Measurements from ENCODE around the gene CFAP74. TPM values are rescaled to one million over a fixed set of nuclear protein-coding genes. Genes with fewer than 3 reads are reported as not detected.

The CFAP74 gene
- total RNA-seq, 2 experiments from 2014 or later: not detected

DNA sequence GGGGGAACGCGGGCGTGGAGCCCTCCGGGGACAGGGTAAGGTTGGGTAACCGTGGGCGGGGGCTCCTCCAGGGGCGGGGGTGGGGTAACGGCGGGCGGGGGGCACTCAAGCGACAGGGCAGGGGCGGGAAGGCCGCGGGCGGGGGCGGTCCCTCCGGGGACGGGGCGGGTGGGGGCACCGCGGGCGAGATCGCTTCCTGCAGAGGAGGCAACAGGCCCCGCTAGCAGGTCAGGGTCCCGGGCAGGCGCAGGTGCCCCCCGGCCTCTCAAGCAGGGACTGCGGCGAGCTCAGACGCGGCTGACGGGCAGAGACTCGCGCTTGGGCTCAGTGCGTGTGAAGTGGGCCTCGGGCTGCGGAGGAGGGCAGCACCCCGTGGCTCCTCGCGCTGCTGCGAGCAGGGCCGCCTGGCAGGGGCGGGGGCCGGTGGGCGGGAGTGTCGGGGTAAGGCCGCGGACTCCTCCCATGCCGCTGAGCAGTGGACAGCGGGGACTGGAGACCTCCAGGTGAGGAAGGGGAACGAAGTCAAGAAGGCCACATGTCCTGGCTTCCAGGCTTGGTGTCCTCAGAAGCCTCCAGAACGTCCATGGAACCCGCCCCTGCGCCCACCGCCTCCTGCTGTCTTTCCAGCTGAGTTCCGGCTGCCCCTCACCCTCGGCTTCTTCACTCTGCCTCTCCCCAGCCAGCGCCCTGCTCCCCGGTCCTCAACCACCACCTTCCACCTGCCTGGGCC lies 112.1 kb downstream of the CFAP74 start:
- Histone ChIP-seq H3K36me3 (ENCODE audit: insufficient read depth, low read length) (no peaks in the 10 kb centered on the region), H3K4me3 (ENCODE audit: low read length) (peak overlapping the region; percentile 77), H3K27ac (ENCODE audit: low read depth in 1 of 2, low read length in 2 of 2) (peak overlapping the region; percentile 78 to 82), H3K27me3 (ENCODE audit: control insufficient read depth in 1 of 2, insufficient read depth in 2 of 2, low read length in 2 of 2) (no peaks in the 10 kb centered on the region), H3K9me3 (ENCODE audit: control insufficient read depth in 1 of 2, insufficient read depth in 1 of 2, low read length in 2 of 2) (no peaks in the 10 kb centered on the region), H3K4me1 (ENCODE audit: insufficient read depth, low read length) (peaks cover 74% of the 10 kb centered on the region)
- H3K27me3 Mint-ChIP-seq: no peaks in the 10 kb centered on the region
- DNase-seq: peak in 13 of 14 experiments; percentile 45 to 93 (median 77)
- intact Hi-C loops (cut with DNase I, micrococcal nuclease): loop anchor here in 1 of 2 experiments (1.0 to 2.0 kb wide), 3 partner anchors 15 to 113 kb away; partner anchors contain the start of gene NADK
- H3K4me1 Mint-ChIP-seq (ENCODE audit: low read depth): peaks cover 57% of the 10 kb centered on the region
- peaks cover 26% of the 10 kb centered on the region for H3K36me3 Mint-ChIP-seq (ENCODE audit: low read depth)
- H3K27ac Mint-ChIP-seq: peak overlapping the region; percentile 98
- POLR2A ChIA-PET: interaction anchor here (0.6 to 1.5 kb wide), 4 partner anchors 8 to 112 kb away, joined by 3 to 12 read pairs (median 4); no protein-coding TSS in a partner anchor
- CTCF ChIA-PET: interaction anchor here (0.9 to 1.5 kb wide), 2 partner anchors 8 to 17 kb away, joined by 3 to 7 read pairs; no protein-coding TSS in a partner anchor
- no peaks in the 10 kb centered on the region for H3K9me3 Mint-ChIP-seq
- peak; percentile 43 for ATAC-seq (ENCODE audit: poor library complexity)
- peak overlapping the region; percentile 92 for H3K4me3 Mint-ChIP-seq
- TF ChIP-seq, protein P1, sequence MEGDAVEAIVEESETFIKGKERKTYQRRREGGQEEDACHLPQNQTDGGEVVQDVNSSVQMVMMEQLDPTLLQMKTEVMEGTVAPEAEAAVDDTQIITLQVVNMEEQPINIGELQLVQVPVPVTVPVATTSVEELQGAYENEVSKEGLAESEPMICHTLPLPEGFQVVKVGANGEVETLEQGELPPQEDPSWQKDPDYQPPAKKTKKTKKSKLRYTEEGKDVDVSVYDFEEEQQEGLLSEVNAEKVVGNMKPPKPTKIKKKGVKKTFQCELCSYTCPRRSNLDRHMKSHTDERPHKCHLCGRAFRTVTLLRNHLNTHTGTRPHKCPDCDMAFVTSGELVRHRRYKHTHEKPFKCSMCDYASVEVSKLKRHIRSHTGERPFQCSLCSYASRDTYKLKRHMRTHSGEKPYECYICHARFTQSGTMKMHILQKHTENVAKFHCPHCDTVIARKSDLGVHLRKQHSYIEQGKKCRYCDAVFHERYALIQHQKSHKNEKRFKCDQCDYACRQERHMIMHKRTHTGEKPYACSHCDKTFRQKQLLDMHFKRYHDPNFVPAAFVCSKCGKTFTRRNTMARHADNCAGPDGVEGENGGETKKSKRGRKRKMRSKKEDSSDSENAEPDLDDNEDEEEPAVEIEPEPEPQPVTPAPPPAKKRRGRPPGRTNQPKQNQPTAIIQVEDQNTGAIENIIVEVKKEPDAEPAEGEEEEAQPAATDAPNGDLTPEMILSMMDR (IDR thresholded peaks at IDR 0.05): no peak

DNA sequence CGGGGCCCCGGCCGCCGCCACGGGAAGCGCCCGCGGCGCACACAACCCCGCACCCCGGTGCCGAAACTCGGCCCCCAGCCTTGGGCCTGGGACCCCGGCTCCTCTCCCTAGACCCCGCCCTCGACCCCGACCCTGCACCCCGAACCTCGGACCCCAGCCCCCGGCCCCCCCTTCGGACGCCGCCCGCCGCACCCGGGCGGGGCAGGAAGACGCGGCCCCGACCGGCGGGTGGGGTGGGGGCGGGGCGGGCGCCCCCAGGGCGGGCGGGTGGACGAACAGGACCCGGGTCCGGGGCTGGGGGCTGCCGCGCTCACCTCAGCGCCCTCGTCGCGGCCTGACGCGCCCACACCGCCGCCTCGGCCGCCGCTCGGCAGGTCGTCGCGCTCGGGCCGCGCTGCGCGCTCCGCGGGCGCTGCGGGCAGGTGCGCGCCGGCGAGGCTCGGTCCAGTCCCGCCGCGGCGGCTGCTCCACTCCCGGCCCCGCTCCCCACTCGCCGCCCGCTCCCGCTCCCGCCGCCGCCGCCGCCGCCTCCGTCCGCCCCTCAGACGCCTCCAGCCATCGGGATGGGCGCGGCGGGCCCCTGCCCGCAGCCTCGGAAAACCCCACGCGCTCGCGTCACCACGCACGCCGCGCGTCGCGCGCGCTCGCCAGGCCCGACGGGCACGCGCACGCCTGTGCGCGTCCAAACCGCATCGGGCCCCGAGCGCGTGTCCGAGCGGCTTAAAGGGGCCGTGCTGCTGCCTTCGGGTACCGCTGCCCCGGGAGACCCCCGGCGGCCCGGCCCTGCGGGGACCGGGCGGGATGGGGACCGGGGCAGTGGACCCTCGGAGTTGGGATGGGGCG lies 112.9 kb downstream of the CFAP74 start, which contains the start of gene GNB1:
TSS of gene GNB1 (minus strand) at position 582 of the 843 bp plus-strand sequence. CDS start 65,634 bp downstream, outside the sequence.
- no peaks in the 10 kb centered on the region for H3K9me3 Mint-ChIP-seq
- DNase-seq (peak; percentile 73 to 97 (median 86)), ATAC-seq (ENCODE audit: poor library complexity) (peak; percentile 67)
- peak within 1 kb of the TSS; percentile 82 to 84 for H3K27ac ChIP-seq (ENCODE audit: low read depth in 1 of 2, low read length in 2 of 2)
- H3K27me3 Mint-ChIP-seq: no peaks in the 10 kb centered on the region
- H3K4me1 Mint-ChIP-seq (ENCODE audit: low read depth): peaks cover 59% of the 10 kb centered on the region
- H3K27me3 ChIP-seq (ENCODE audit: control insufficient read depth in 1 of 2, insufficient read depth in 2 of 2, low read length in 2 of 2): no peaks in the 10 kb centered on the region
- intact Hi-C loops (cut with DNase I, micrococcal nuclease): loop anchor here in 1 of 2 experiments (1.0 to 2.0 kb wide), 2 partner anchors 19 to 112 kb away; partner anchors contain the start of gene NADK
- H3K27ac Mint-ChIP-seq: peak within 1 kb of the TSS; percentile 98
- ChIA-PET POLR2A (interaction anchor here (1.5 kb wide), 2 partner anchors 15 to 111 kb away, joined by 5 to 12 read pairs; no protein-coding TSS in a partner anchor), CTCF (interaction anchor here (1.5 kb wide), 1 partner anchor 18 kb away, joined by 7 read pairs; no protein-coding TSS in a partner anchor)
- H3K36me3 ChIP-seq (ENCODE audit: insufficient read depth, low read length): no peaks in the 10 kb centered on the region
- H3K4me3 ChIP-seq (ENCODE audit: low read length): peak within 1 kb of the TSS; percentile 77
- H3K4me1 ChIP-seq (ENCODE audit: insufficient read depth, low read length): peaks cover 77% of the 10 kb centered on the region
- H3K4me3 Mint-ChIP-seq: peak within 1 kb of the TSS; percentile 92
- TF ChIP-seq, protein P1 (IDR thresholded peaks at IDR 0.05): no peak
- H3K36me3 Mint-ChIP-seq (ENCODE audit: low read depth): peaks cover 26% of the 10 kb centered on the region
- no peaks in the 10 kb centered on the region for H3K9me3 ChIP-seq (ENCODE audit: control insufficient read depth in 1 of 2, insufficient read depth in 1 of 2, low read length in 2 of 2)
